Ishikawa (cell line): ENCODE results near the gene ANKRD55.

Experiments
- EP300 ChIP-seq: IDR thresholded peaks from 2 replicates; pipeline ENCODE4 v1.6.1; 2012; ENCODE audit warnings: borderline replicate concordance
- TF ChIP-seq, protein P1 (sequence below): IDR thresholded peaks from 2 replicates; pipeline ENCODE4 v1.6.1; 2012
- TF ChIP-seq, protein P2 (sequence below): IDR thresholded peaks from 2 replicates; pipeline ENCODE4 v1.6.1; 2012; ENCODE audit warnings: low read depth, mild to moderate bottlenecking
- TF ChIP-seq, protein P3 (sequence below): IDR thresholded peaks from 2 replicates; pipeline ENCODE4 v1.6.1; 2012

DNA sequence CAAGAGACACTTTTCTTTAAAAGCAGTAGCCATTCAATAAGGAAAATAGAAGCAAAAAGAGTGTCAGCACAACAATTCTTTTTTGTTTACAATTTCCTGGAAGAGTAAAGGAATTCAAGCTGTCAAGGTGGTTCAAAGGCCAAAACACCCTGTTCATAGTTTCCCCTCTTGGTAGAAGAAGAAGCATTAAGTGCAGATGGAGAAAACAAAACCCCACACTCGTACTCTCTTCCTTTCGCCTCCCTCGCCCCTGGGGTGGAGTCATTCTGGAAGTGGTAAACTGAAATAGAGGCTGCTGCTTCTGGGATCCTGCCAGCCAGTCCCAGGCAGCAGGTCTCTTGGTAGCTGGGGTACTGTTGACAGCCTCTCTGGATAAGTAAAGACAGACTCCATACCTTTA, 105.0 kb downstream of the ANKRD55 start:
- no peak for TF ChIP-seq EP300
- TF ChIP-seq, protein P1, sequence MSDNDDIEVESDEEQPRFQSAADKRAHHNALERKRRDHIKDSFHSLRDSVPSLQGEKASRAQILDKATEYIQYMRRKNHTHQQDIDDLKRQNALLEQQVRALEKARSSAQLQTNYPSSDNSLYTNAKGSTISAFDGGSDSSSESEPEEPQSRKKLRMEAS: no peak
- TF ChIP-seq, protein P2, sequence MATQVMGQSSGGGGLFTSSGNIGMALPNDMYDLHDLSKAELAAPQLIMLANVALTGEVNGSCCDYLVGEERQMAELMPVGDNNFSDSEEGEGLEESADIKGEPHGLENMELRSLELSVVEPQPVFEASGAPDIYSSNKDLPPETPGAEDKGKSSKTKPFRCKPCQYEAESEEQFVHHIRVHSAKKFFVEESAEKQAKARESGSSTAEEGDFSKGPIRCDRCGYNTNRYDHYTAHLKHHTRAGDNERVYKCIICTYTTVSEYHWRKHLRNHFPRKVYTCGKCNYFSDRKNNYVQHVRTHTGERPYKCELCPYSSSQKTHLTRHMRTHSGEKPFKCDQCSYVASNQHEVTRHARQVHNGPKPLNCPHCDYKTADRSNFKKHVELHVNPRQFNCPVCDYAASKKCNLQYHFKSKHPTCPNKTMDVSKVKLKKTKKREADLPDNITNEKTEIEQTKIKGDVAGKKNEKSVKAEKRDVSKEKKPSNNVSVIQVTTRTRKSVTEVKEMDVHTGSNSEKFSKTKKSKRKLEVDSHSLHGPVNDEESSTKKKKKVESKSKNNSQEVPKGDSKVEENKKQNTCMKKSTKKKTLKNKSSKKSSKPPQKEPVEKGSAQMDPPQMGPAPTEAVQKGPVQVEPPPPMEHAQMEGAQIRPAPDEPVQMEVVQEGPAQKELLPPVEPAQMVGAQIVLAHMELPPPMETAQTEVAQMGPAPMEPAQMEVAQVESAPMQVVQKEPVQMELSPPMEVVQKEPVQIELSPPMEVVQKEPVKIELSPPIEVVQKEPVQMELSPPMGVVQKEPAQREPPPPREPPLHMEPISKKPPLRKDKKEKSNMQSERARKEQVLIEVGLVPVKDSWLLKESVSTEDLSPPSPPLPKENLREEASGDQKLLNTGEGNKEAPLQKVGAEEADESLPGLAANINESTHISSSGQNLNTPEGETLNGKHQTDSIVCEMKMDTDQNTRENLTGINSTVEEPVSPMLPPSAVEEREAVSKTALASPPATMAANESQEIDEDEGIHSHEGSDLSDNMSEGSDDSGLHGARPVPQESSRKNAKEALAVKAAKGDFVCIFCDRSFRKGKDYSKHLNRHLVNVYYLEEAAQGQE: no peak
- TF ChIP-seq, protein P3, sequence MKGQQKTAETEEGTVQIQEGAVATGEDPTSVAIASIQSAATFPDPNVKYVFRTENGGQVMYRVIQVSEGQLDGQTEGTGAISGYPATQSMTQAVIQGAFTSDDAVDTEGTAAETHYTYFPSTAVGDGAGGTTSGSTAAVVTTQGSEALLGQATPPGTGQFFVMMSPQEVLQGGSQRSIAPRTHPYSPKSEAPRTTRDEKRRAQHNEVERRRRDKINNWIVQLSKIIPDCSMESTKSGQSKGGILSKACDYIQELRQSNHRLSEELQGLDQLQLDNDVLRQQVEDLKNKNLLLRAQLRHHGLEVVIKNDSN: no peak
